Liver (tissue), 9 donors: ENCODE measurements around the gene PCMT1. TPM values are rescaled to one million over a fixed set of nuclear protein-coding genes. Genes with fewer than 3 reads are reported as not detected.

Experiments
- DNase-seq: peaks from one replicate; pipeline ENCODE4 v3.0.0-alpha.2; 2017; ENCODE audit warnings: low spot score
- H3K27ac ChIP-seq, 2 donors: one replicate each; pipeline ENCODE4 v1.7.0; 2013; ENCODE audit warnings: inconsistent platforms in 2 of 2, low read length in 2 of 2, control low read depth in 1 of 2, low read depth in 1 of 2, mild to moderate bottlenecking in 1 of 2
- H3K27me3 ChIP-seq, 4 donors: one replicate each; pipeline versions ENCODE4 v1.6.1 to v1.7.0; 2013; ENCODE audit warnings: low read length in 3 of 4, inconsistent platforms in 1 of 4, mild to moderate bottlenecking in 1 of 4, moderate library complexity in 1 of 4; ENCODE audit not compliant: control insufficient read depth in 4 of 4, insufficient read depth in 4 of 4
- H3K36me3 ChIP-seq, 4 donors: one replicate each; pipeline versions ENCODE4 v1.6.1 to v1.7.0; 2013; ENCODE audit warnings: low read length in 3 of 4, mild to moderate bottlenecking in 3 of 4, low read depth in 1 of 4, moderate library complexity in 1 of 4; ENCODE audit not compliant: control insufficient read depth in 4 of 4, insufficient read depth in 3 of 4
- H3K4me1 ChIP-seq, 4 donors: one replicate each; pipeline versions ENCODE4 v1.6.1 to v1.7.0; 2013; ENCODE audit warnings: low read length in 3 of 4, mild to moderate bottlenecking in 3 of 4, moderate library complexity in 1 of 4; ENCODE audit not compliant: control insufficient read depth in 4 of 4, insufficient read depth in 4 of 4
- H3K4me3 ChIP-seq, 3 donors: one replicate each; pipeline versions ENCODE4 v1.6.1 to v1.7.0; 2013; ENCODE audit warnings: low read length in 3 of 3, control low read depth in 1 of 3, low read depth in 1 of 3, mild to moderate bottlenecking in 1 of 3
- H3K9ac ChIP-seq, 2 donors: one replicate each; pipeline ENCODE4 v1.7.0; 2013; ENCODE audit warnings: low read length in 2 of 2, mild to moderate bottlenecking in 2 of 2, moderate library complexity in 2 of 2, control low read depth in 1 of 2, low read depth in 1 of 2
- H3K9me3 ChIP-seq, 4 donors: one replicate each; pipeline versions ENCODE4 v1.6.1 to v1.7.0; 2013; ENCODE audit warnings: low read length in 3 of 4; ENCODE audit not compliant: control insufficient read depth in 4 of 4
- FOXA1 ChIP-seq: IDR thresholded peaks from 2 replicates; pipeline ENCODE4 v1.6.1; 2016; ENCODE audit warnings: antibody characterized with exemption
- FOXA2 ChIP-seq: IDR thresholded peaks from 2 replicates; pipeline ENCODE4 v1.6.1; 2016; ENCODE audit warnings: antibody characterized with exemption
- GABPA ChIP-seq, 2 donors: IDR thresholded peaks in 1 of 2; conservative IDR thresholded peaks in 1 of 2; 2 replicates each; pipeline ENCODE4 v1.6.1; 2016; ENCODE audit warnings: antibody characterized with exemption in 2 of 2, mild to moderate bottlenecking in 1 of 2, moderate library complexity in 1 of 2
- HNF4A ChIP-seq, 2 donors: conservative IDR thresholded peaks; 2 replicates each; pipeline ENCODE4 v1.6.1; 2016; ENCODE audit warnings: antibody characterized with exemption in 2 of 2, mild to moderate bottlenecking in 2 of 2
- HNF4G ChIP-seq: IDR thresholded peaks from 2 replicates; pipeline ENCODE4 v1.6.1; 2016; ENCODE audit warnings: antibody characterized with exemption
- JUND ChIP-seq, 2 donors: IDR thresholded peaks; 2 replicates each; pipeline ENCODE4 v1.6.1; 2016; ENCODE audit warnings: antibody characterized with exemption in 2 of 2
- RAD21 ChIP-seq, 2 donors: IDR thresholded peaks; 2 replicates each; pipeline ENCODE4 v1.6.1; 2016; ENCODE audit warnings: antibody characterized with exemption in 2 of 2, mild to moderate bottlenecking in 2 of 2
- RXRA ChIP-seq, 2 donors: IDR thresholded peaks; 2 replicates each; pipeline ENCODE4 v1.6.1; 2017 to 2018; ENCODE audit warnings: antibody characterized with exemption in 2 of 2, mild to moderate bottlenecking in 1 of 2
- SP1 ChIP-seq: IDR thresholded peaks from 2 replicates; pipeline ENCODE4 v1.6.1; 2018; ENCODE audit warnings: antibody characterized with exemption, mild to moderate bottlenecking
- TAF1 ChIP-seq: conservative IDR thresholded peaks from 2 replicates; pipeline ENCODE4 v1.6.1; 2016; ENCODE audit warnings: antibody characterized with exemption, mild to moderate bottlenecking
- YY1 ChIP-seq: IDR thresholded peaks from 2 replicates; pipeline ENCODE4 v1.6.1; 2016; ENCODE audit warnings: antibody characterized with exemption, mild to moderate bottlenecking
- WGBS: extraction: QIAGEN DNeasy Blood & Tissue Kit; methylation state at CpG from one replicate; pipeline ENCODE4 v1.1.7; 2013; 5-methylcytosine and 5-hydroxymethylcytosine counted together
- polyA plus RNA-seq, 2 donors: library from polyadenylated mRNA; stranded (reverse) in 1 of 2; unstranded in 1 of 2; fragments of 200-250 nt in 1 of 2; fragments of >200 nt in 1 of 2; fragmentation: Nextera tagmentation in 1 of 2; extraction: Ambion mirVana in 1 of 2; gene quantifications; one replicate each; pipeline versions ENCODE4 v1.2.1 to v1.2.3, GENCODE V29; 2013 to 2015
- total RNA-seq, 2 donors: library from RNA; depleted of rRNA; stranded (reverse); fragments of >200 nt; gene quantifications; one replicate each; pipeline ENCODE4 v1.2.3, GENCODE V29; 2014
- TF ChIP-seq, protein P1 (sequence below): IDR thresholded peaks from 2 replicates; pipeline ENCODE4 v1.6.1; 2016; ENCODE audit warnings: antibody characterized with exemption
- TF ChIP-seq, protein P2 (sequence below): IDR thresholded peaks from 2 replicates; pipeline ENCODE4 v1.6.1; 2016; ENCODE audit warnings: antibody characterized with exemption
- TF ChIP-seq, protein P3 (sequence below): fragments of 150-350 bp; IDR thresholded peaks from 2 replicates; pipeline ENCODE4 v1.5.1; 2017; ENCODE audit warnings: improper control_type of control experiment, low read depth, low read length; ENCODE audit not compliant: missing input control
- TF ChIP-seq, protein P4 (sequence below): IDR thresholded peaks from 2 replicates; pipeline ENCODE4 v1.6.1; 2016; ENCODE audit warnings: antibody characterized with exemption
- TF ChIP-seq, protein P5 (sequence below): IDR thresholded peaks from 2 replicates; pipeline ENCODE4 v1.6.1; 2016; ENCODE audit warnings: antibody characterized with exemption, mild to moderate bottlenecking
- donor health status: healthy.
- donor health status: healthy.
- donor health status: healthy.
- donor health status: healthy.
- donor health status: healthy.

PCMT1 gene
- total and polyA plus RNA-seq, 4 donors = 56.8 to 78.8 (median 75.0) TPM

DNA sequence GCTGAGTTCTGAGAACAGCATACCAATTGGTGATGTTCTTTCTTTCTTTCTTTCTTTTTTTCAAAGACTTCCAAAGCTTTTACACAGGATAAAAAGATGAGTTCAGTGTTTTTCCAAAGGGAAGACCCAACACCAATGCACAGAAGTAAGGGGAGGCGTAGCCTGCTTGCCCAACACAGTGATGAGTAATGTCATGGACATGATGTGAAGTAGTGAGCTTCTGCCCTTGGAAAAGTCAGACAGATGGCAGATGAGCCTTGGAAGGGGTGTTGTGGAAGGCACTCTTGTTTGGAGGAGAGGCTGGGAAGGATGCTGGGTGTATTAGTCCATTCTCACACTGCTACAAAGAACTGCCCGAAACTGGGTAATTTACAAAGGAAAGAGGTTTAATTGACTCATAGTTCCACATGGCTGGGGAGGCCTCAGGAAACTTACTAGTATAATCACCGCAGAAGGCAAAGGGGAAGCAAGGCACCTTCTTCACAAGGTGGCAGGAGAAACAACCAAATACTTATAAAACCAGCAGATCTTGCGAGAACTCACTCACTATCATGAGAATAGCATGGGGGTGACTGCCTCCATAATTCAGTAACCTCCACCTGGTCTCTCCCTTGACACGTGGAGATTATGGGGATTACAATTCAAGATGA lies 102.0 kb downstream of the PCMT1 start:
- TF ChIP-seq, protein P1, sequence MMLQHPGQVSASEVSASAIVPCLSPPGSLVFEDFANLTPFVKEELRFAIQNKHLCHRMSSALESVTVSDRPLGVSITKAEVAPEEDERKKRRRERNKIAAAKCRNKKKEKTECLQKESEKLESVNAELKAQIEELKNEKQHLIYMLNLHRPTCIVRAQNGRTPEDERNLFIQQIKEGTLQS = no peak
- TF ChIP-seq GABPA (IDR thresholded peaks at IDR 0.05 in 1 of 2, conservative IDR thresholded peaks at IDR 0.05 in 1 of 2) (no peak), HNF4A (conservative IDR thresholded peaks at IDR 0.05) (no peak), SP1 (no peak), RXRA (IDR thresholded peaks at IDR 0.05) (no peak), YY1 (no peak), JUND (IDR thresholded peaks at IDR 0.05) (no peak), FOXA1 (no peak), HNF4G (no peak), RAD21 (IDR thresholded peaks at IDR 0.05) (no peak), FOXA2 (no peak), TAF1 (no peak)
- TF ChIP-seq, protein P2, sequence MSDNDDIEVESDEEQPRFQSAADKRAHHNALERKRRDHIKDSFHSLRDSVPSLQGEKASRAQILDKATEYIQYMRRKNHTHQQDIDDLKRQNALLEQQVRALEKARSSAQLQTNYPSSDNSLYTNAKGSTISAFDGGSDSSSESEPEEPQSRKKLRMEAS = no peak
- TF ChIP-seq, protein P3, sequence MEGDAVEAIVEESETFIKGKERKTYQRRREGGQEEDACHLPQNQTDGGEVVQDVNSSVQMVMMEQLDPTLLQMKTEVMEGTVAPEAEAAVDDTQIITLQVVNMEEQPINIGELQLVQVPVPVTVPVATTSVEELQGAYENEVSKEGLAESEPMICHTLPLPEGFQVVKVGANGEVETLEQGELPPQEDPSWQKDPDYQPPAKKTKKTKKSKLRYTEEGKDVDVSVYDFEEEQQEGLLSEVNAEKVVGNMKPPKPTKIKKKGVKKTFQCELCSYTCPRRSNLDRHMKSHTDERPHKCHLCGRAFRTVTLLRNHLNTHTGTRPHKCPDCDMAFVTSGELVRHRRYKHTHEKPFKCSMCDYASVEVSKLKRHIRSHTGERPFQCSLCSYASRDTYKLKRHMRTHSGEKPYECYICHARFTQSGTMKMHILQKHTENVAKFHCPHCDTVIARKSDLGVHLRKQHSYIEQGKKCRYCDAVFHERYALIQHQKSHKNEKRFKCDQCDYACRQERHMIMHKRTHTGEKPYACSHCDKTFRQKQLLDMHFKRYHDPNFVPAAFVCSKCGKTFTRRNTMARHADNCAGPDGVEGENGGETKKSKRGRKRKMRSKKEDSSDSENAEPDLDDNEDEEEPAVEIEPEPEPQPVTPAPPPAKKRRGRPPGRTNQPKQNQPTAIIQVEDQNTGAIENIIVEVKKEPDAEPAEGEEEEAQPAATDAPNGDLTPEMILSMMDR = no peak
- TF ChIP-seq, protein P4, sequence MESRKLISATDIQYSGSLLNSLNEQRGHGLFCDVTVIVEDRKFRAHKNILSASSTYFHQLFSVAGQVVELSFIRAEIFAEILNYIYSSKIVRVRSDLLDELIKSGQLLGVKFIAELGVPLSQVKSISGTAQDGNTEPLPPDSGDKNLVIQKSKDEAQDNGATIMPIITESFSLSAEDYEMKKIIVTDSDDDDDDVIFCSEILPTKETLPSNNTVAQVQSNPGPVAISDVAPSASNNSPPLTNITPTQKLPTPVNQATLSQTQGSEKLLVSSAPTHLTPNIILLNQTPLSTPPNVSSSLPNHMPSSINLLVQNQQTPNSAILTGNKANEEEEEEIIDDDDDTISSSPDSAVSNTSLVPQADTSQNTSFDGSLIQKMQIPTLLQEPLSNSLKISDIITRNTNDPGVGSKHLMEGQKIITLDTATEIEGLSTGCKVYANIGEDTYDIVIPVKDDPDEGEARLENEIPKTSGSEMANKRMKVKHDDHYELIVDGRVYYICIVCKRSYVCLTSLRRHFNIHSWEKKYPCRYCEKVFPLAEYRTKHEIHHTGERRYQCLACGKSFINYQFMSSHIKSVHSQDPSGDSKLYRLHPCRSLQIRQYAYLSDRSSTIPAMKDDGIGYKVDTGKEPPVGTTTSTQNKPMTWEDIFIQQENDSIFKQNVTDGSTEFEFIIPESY = no peak
- TF ChIP-seq, protein P5, sequence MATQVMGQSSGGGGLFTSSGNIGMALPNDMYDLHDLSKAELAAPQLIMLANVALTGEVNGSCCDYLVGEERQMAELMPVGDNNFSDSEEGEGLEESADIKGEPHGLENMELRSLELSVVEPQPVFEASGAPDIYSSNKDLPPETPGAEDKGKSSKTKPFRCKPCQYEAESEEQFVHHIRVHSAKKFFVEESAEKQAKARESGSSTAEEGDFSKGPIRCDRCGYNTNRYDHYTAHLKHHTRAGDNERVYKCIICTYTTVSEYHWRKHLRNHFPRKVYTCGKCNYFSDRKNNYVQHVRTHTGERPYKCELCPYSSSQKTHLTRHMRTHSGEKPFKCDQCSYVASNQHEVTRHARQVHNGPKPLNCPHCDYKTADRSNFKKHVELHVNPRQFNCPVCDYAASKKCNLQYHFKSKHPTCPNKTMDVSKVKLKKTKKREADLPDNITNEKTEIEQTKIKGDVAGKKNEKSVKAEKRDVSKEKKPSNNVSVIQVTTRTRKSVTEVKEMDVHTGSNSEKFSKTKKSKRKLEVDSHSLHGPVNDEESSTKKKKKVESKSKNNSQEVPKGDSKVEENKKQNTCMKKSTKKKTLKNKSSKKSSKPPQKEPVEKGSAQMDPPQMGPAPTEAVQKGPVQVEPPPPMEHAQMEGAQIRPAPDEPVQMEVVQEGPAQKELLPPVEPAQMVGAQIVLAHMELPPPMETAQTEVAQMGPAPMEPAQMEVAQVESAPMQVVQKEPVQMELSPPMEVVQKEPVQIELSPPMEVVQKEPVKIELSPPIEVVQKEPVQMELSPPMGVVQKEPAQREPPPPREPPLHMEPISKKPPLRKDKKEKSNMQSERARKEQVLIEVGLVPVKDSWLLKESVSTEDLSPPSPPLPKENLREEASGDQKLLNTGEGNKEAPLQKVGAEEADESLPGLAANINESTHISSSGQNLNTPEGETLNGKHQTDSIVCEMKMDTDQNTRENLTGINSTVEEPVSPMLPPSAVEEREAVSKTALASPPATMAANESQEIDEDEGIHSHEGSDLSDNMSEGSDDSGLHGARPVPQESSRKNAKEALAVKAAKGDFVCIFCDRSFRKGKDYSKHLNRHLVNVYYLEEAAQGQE = no peak
- no peak for DNase-seq
- WGBS = 90% methylated on average over 5 of the region's 5 CpGs
- no peaks in the 10 kb centered on the region for H3K4me1 ChIP-seq
- H3K27me3 ChIP-seq = no peaks in the 10 kb centered on the region
- peaks cover 0 to 3% (median 2%) of the 10 kb centered on the region in 4 donors for H3K36me3 ChIP-seq
- H3K9me3 ChIP-seq = no peaks in the 10 kb centered on the region
- H3K27ac ChIP-seq = no peak overlapping the region
- no peak overlapping the region for H3K9ac ChIP-seq
- no peak overlapping the region for H3K4me3 ChIP-seq
